ENCODE results near the gene NFATC2.

The NFATC2 gene

GRCh38 chr20:51374961-51375360 is 167.6 kb downstream of the NFATC2 start:
- no peak for DNase-seq (ENCODE audit: low read depth)

- DNase-seq (ENCODE audit: low read depth): no peak
Observed at GRCh38 chr20:51374456-51374830, 168.1 kb downstream of the NFATC2 start.

GRCh38 chr20:51373713-51374455 is 168.6 kb downstream of the NFATC2 start:
- DNase-seq (ENCODE audit: low read depth): no peak

GRCh38 chr20:51372966-51373365 is 169.6 kb downstream of the NFATC2 start:
- DNase-seq (ENCODE audit: low read depth): no peak

- DNase-seq (ENCODE audit: low read depth): no peak
Observed at GRCh38 chr20:51372176-51372803, 170.2 kb downstream of the NFATC2 start.

- no peak for DNase-seq (ENCODE audit: low read depth)
Observed at GRCh38 chr20:51371720-51372119, 170.8 kb downstream of the NFATC2 start.

GRCh38 chr20:51369503-51369902 is 173.0 kb downstream of the NFATC2 start:
- no peak for DNase-seq (ENCODE audit: low read depth)

- DNase-seq (ENCODE audit: low read depth): no peak
Observed at GRCh38 chr20:51368461-51369211, 173.9 kb downstream of the NFATC2 start.

- DNase-seq (ENCODE audit: low read depth): peak; percentile 100
Observed at GRCh38 chr20:51366155-51366886, 176.2 kb downstream of the NFATC2 start.

GRCh38 chr20:51365670-51366069 is 176.8 kb downstream of the NFATC2 start:
- DNase-seq (ENCODE audit: low read depth): peak; percentile 98

- no peak for DNase-seq (ENCODE audit: low read depth)
Observed at GRCh38 chr20:51363813-51364212, 178.7 kb downstream of the NFATC2 start.

- no peak for DNase-seq (ENCODE audit: low read depth)
Observed at GRCh38 chr20:51363378-51363777, 179.1 kb downstream of the NFATC2 start.

GRCh38 chr20:51362254-51362653 is 180.3 kb downstream of the NFATC2 start:
- no peak for DNase-seq (ENCODE audit: low read depth)

- no peak for DNase-seq (ENCODE audit: low read depth)
Observed at GRCh38 chr20:51361258-51361657, 181.3 kb downstream of the NFATC2 start.

- DNase-seq (ENCODE audit: low read depth): peak; percentile 94
Observed at GRCh38 chr20:51360451-51361201, 181.9 kb downstream of the NFATC2 start.

- DNase-seq (ENCODE audit: low read depth): no peak
Observed at GRCh38 chr20:51359947-51360346, 182.6 kb downstream of the NFATC2 start.

- DNase-seq (ENCODE audit: low read depth): no peak
Observed at GRCh38 chr20:51359401-51359800, 183.1 kb downstream of the NFATC2 start.

GRCh38 chr20:51358032-51358724 is 184.3 kb downstream of the NFATC2 start:
- no peak for DNase-seq (ENCODE audit: low read depth)

GRCh38 chr20:51357543-51357942 is 185.0 kb downstream of the NFATC2 start:
- no peak for DNase-seq (ENCODE audit: low read depth)

GRCh38 chr20:51356871-51357270 is 185.6 kb downstream of the NFATC2 start:
- no peak for DNase-seq (ENCODE audit: low read depth)

GRCh38 chr20:51354769-51355319 is 187.7 kb downstream of the NFATC2 start:
- DNase-seq (ENCODE audit: low read depth): no peak
